ENCODE results near the gene SLC25A25.

The SLC25A25 gene

GRCh38 chr9:128094166-128094949 is 26.3 kb downstream of the SLC25A25 start:
- Histone ChIP-seq H3K4me1 (ENCODE audit: control insufficient read depth, insufficient read depth, low read length) (peaks cover 66% of the 10 kb centered on the region), H3K27me3 (ENCODE audit: control insufficient read depth, insufficient read depth, low read length) (no peaks in the 10 kb centered on the region), H3K9me3 (replicated peaks; ENCODE audit: low read length) (no peaks in the 10 kb centered on the region), H3K4me2 (ENCODE audit: low read length) (peak overlapping the region; percentile 87), H3K36me3 (ENCODE audit: insufficient read depth, low read length) (no peaks in the 10 kb centered on the region), H3K4me3 (ENCODE audit: low read length) (peak overlapping the region; percentile 54), H3K9ac (ENCODE audit: low read depth, low read length) (peak overlapping the region; percentile 82)

- Histone ChIP-seq H3K4me3 (ENCODE audit: low read length) (no peak overlapping the region), H3K9me3 (replicated peaks; ENCODE audit: low read length) (no peaks in the 10 kb centered on the region), H3K36me3 (ENCODE audit: insufficient read depth, low read length) (no peaks in the 10 kb centered on the region), H3K4me2 (ENCODE audit: low read length) (peak overlapping the region; percentile 53), H3K27me3 (ENCODE audit: control insufficient read depth, insufficient read depth, low read length) (no peaks in the 10 kb centered on the region), H3K4me1 (ENCODE audit: control insufficient read depth, insufficient read depth, low read length) (peaks cover 73% of the 10 kb centered on the region), H3K9ac (ENCODE audit: low read depth, low read length) (peak overlapping the region; percentile 24)
These were observed 27.0 kb downstream of the SLC25A25 start for GRCh38 chr9:128094950-128095544.

DNA sequence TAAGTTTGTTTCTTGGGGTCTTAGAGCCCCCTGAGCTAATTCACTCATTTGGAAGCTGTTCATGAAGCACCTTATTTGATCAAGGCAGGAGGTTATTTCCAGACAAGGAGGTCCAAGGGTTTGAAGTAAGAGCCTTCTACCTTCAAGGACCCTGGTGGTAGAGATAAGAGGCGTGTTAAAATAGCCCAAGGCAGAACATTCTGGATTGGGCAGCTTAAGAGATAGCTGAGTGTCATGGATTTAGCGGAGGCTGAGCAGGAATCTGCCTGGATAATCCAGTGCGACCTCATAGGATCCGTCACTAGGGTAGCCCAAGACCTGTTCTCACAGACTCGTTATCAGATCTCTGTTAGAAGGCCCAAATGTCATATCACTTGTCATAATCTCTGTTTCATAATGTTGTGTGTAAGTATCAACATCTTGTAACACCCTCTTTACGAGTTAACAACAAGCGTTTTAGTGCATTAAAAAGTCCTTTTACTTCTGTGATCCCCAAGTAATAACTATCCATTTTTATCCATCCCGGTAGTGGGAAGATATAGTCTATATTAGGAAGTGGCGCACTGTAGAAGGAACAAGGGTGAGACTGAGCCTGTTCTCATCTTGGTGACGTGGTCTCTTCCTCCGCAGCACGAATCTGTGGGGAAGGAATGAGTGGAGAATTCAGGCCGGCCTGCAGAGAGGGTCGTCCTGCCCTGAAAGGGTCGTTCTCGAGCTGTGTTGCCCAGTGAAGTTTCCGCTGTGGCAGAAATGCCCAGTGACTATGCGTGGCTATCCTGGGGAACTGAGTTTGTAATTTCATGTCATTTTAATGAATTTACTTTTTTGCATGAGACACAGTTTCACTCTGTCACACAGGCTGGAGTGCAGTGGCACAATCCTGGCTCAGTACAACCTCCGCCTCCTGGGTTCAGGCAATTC is 28.8 kb downstream of the SLC25A25 start:
- Histone ChIP-seq H3K4me1 (ENCODE audit: control insufficient read depth, insufficient read depth, low read length) (peaks cover 81% of the 10 kb centered on the region), H3K9ac (ENCODE audit: low read depth, low read length) (no peak overlapping the region), H3K9me3 (replicated peaks; ENCODE audit: low read length) (no peaks in the 10 kb centered on the region), H3K4me2 (ENCODE audit: low read length) (no peak overlapping the region), H3K36me3 (ENCODE audit: insufficient read depth, low read length) (peaks cover 12% of the 10 kb centered on the region), H3K27me3 (ENCODE audit: control insufficient read depth, insufficient read depth, low read length) (no peaks in the 10 kb centered on the region), H3K4me3 (ENCODE audit: low read length) (no peak overlapping the region)

DNA sequence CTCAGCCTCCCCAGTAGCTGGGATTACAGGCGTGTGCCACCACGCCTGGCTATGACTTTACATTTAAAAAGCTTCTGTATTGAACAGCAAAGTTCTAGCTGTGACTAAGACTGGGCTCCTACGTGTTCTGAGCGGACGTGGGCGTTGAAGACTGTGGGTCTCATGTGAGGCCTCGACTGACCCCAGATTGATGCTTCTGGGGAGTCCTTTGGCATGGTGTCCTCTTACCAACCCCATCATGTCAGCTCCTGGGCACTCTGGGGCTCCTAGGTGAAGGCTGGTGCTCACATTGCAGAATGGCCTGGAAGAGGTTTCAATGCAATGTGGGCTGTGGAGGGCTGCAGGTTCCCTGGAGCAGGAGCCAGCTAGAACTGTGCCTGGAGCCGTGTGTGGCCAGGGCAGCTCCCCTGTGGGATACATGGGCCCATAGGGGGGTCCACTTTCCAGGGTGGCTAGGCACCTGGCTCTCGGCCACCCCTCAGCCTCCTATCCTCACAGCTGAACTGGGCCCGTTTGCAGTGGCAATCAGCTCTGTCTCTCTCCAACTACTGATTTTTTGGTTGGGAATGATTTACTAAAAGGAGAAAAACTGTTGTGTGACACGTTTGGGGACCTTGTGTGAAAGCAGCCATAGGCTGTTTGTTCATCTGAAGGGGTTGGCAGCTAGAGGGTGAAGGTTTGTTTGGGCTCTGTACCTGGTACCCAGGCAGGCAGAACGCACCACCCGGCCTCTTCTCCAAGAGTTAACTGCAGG is 29.7 kb downstream of the SLC25A25 start:
- no peaks in the 10 kb centered on the region for H3K27me3 ChIP-seq (ENCODE audit: control insufficient read depth, insufficient read depth, low read length)
- peaks cover 74% of the 10 kb centered on the region for H3K4me1 ChIP-seq (ENCODE audit: control insufficient read depth, insufficient read depth, low read length)
- no peaks in the 10 kb centered on the region for H3K9me3 ChIP-seq (replicated peaks; ENCODE audit: low read length)
- peaks cover 21% of the 10 kb centered on the region for H3K36me3 ChIP-seq (ENCODE audit: insufficient read depth, low read length)
- peak overlapping the region; percentile 96 for H3K4me2 ChIP-seq (ENCODE audit: low read length)
- H3K4me3 ChIP-seq (ENCODE audit: low read length), result peak overlapping the region; percentile 75
- peak overlapping the region; percentile 90 for H3K9ac ChIP-seq (ENCODE audit: low read depth, low read length)

- Histone ChIP-seq H3K4me1 (ENCODE audit: control insufficient read depth, insufficient read depth, low read length) (peaks cover 73% of the 10 kb centered on the region), H3K9ac (ENCODE audit: low read depth, low read length) (peak overlapping the region; percentile 90), H3K36me3 (ENCODE audit: insufficient read depth, low read length) (peaks cover 29% of the 10 kb centered on the region), H3K4me2 (ENCODE audit: low read length) (peak overlapping the region; percentile 96), H3K27me3 (ENCODE audit: control insufficient read depth, insufficient read depth, low read length) (no peaks in the 10 kb centered on the region), H3K4me3 (ENCODE audit: low read length) (peak overlapping the region; percentile 75), H3K9me3 (replicated peaks; ENCODE audit: low read length) (no peaks in the 10 kb centered on the region)
These were observed 30.5 kb downstream of the SLC25A25 start for GRCh38 chr9:128098297-128099230.

- Histone ChIP-seq H3K9me3 (replicated peaks; ENCODE audit: low read length) (no peaks in the 10 kb centered on the region), H3K4me2 (ENCODE audit: low read length) (peak overlapping the region; percentile 96), H3K4me1 (ENCODE audit: control insufficient read depth, insufficient read depth, low read length) (peaks cover 75% of the 10 kb centered on the region), H3K36me3 (ENCODE audit: insufficient read depth, low read length) (peaks cover 37% of the 10 kb centered on the region), H3K9ac (ENCODE audit: low read depth, low read length) (peak overlapping the region; percentile 90), H3K4me3 (ENCODE audit: low read length) (peak overlapping the region; percentile 75), H3K27me3 (ENCODE audit: control insufficient read depth, insufficient read depth, low read length) (no peaks in the 10 kb centered on the region)
These were observed 31.3 kb downstream of the SLC25A25 start for GRCh38 chr9:128099231-128099931.

GRCh38 chr9:128099932-128100491 is 32.0 kb downstream of the SLC25A25 start:
- Histone ChIP-seq H3K9me3 (replicated peaks; ENCODE audit: low read length) (no peaks in the 10 kb centered on the region), H3K4me2 (ENCODE audit: low read length) (peak overlapping the region; percentile 96), H3K4me1 (ENCODE audit: control insufficient read depth, insufficient read depth, low read length) (peaks cover 70% of the 10 kb centered on the region), H3K9ac (ENCODE audit: low read depth, low read length) (peak overlapping the region; percentile 90), H3K4me3 (ENCODE audit: low read length) (peak overlapping the region; percentile 75), H3K27me3 (ENCODE audit: control insufficient read depth, insufficient read depth, low read length) (no peaks in the 10 kb centered on the region), H3K36me3 (ENCODE audit: insufficient read depth, low read length) (peaks cover 38% of the 10 kb centered on the region)

DNA sequence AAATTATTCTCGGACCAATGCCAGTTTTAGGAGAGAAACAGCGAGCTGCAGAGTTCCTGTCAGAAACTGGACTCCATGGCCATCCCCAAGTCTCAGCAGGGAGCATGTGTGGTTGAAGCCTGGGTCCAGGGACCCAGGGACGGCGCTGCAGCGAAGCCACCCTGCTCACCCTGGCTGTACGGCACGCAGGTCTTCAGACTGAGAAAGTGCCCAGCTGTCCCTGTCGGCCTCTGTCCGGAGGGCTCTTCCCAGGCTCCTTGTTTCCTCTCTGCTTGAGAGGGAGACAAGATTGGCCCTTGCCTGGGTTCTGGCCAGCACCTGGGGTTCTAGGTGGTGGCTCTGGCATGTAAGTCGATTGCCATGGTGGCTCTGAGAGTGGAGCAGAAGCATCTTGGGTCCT is 32.5 kb downstream of the SLC25A25 start:
- Histone ChIP-seq H3K4me2 (ENCODE audit: low read length) (peak overlapping the region; percentile 96), H3K9ac (ENCODE audit: low read depth, low read length) (peak overlapping the region; percentile 90), H3K4me1 (ENCODE audit: control insufficient read depth, insufficient read depth, low read length) (peaks cover 67% of the 10 kb centered on the region), H3K36me3 (ENCODE audit: insufficient read depth, low read length) (peaks cover 41% of the 10 kb centered on the region), H3K27me3 (ENCODE audit: control insufficient read depth, insufficient read depth, low read length) (no peaks in the 10 kb centered on the region), H3K9me3 (replicated peaks; ENCODE audit: low read length) (no peaks in the 10 kb centered on the region), H3K4me3 (ENCODE audit: low read length) (peak overlapping the region; percentile 75)

GRCh38 chr9:128101231-128101661 is 33.2 kb downstream of the SLC25A25 start:
- peaks cover 48% of the 10 kb centered on the region for H3K36me3 ChIP-seq (ENCODE audit: insufficient read depth, low read length)

More at GRCh38 chr9:128101231-128101661, 33.2 kb downstream of the SLC25A25 start:
- Histone ChIP-seq H3K4me3 (ENCODE audit: low read length) (no peak overlapping the region), H3K9ac (ENCODE audit: low read depth, low read length) (peak overlapping the region; percentile 90), H3K27me3 (ENCODE audit: control insufficient read depth, insufficient read depth, low read length) (no peaks in the 10 kb centered on the region), H3K9me3 (replicated peaks; ENCODE audit: low read length) (no peaks in the 10 kb centered on the region), H3K4me2 (ENCODE audit: low read length) (peak overlapping the region; percentile 96), H3K4me1 (ENCODE audit: control insufficient read depth, insufficient read depth, low read length) (peaks cover 67% of the 10 kb centered on the region)
